HepG2 (cell line): ENCODE data around the gene PNN. TPM values are rescaled to one million over a fixed set of nuclear protein-coding genes. Genes with fewer than 3 reads are reported as not detected.

ENCODE experiments used
- ATF1 ChIP-seq: IDR thresholded peaks from 2 replicates; pipeline ENCODE4 v1.6.1; 2016; ENCODE audit warnings: mild to moderate bottlenecking, control low read depth
- ELF4 ChIP-seq: sonication (generic); formaldehyde crosslinking; IDR thresholded peaks from 2 replicates; pipeline ENCODE4 v1.5.0; 2020; ENCODE audit warnings: missing genetic modification reagents, mild to moderate bottlenecking, moderate library complexity, borderline replicate concordance
- JUND ChIP-seq: sonication (generic); formaldehyde crosslinking; IDR thresholded peaks from 2 replicates; pipeline ENCODE4 v1.8.0; 2022; ENCODE audit warnings: mild to moderate bottlenecking, missing genetic modification reagents
- KDM1A ChIP-seq: IDR thresholded peaks from 2 replicates; pipeline ENCODE4 v1.6.1; 2016; ENCODE audit warnings: missing compliant biosample characterization
- KMT2A ChIP-seq: sonication (generic); formaldehyde crosslinking; IDR thresholded peaks from 2 replicates; pipeline ENCODE4 v1.4.0; 2020; ENCODE audit warnings: missing genetic modification reagents
- MAFG ChIP-seq: sonication (generic); formaldehyde crosslinking; IDR thresholded peaks from 2 replicates; pipeline ENCODE4 v1.5.1; 2020; ENCODE audit warnings: mild to moderate bottlenecking, missing genetic modification reagents
- PITX1 ChIP-seq: sonication (generic); formaldehyde crosslinking; IDR thresholded peaks from 2 replicates; pipeline ENCODE4 v1.5.1; 2020; ENCODE audit warnings: mild to moderate bottlenecking, missing genetic modification reagents
- TAF1 ChIP-seq: sonication (generic); formaldehyde crosslinking; IDR thresholded peaks from 2 replicates; pipeline ENCODE4 v1.4.0; 2020; ENCODE audit warnings: missing genetic modification reagents
- ZBTB7B ChIP-seq: sonication (generic); formaldehyde crosslinking; IDR thresholded peaks from 2 replicates; pipeline ENCODE4 v1.4.0; 2020; ENCODE audit warnings: missing genetic modification reagents
- ZFP36 ChIP-seq: fragments of 150-350 bp; IDR thresholded peaks from 2 replicates; pipeline ENCODE4 v1.6.1; 2018; ENCODE audit warnings: borderline replicate concordance, low read length, low read depth; ENCODE audit not compliant: partially characterized antibody
- ZFX ChIP-seq: sonication (generic); formaldehyde crosslinking; IDR thresholded peaks from 2 replicates; pipeline ENCODE4 v1.4.0; 2020; ENCODE audit warnings: mild to moderate bottlenecking, low read depth, missing genetic modification reagents, moderate library complexity
- ZNF251 ChIP-seq: sonication (generic); formaldehyde crosslinking; IDR thresholded peaks from 2 replicates; pipeline ENCODE4 v1.9.0; 2021; ENCODE audit warnings: mild to moderate bottlenecking, missing genetic modification reagents
- ZNF558 ChIP-seq: sonication (generic); formaldehyde crosslinking; IDR thresholded peaks from 2 replicates; pipeline ENCODE4 v1.9.0; 2022; ENCODE audit warnings: mild to moderate bottlenecking, missing genetic modification reagents, borderline replicate concordance
- ZNF737 ChIP-seq: sonication (generic); formaldehyde crosslinking; IDR thresholded peaks from 2 replicates; pipeline ENCODE4 v1.5.0; 2020; ENCODE audit warnings: missing genetic modification reagents, mild to moderate bottlenecking, borderline replicate concordance
- ZNF749 ChIP-seq: sonication (generic); formaldehyde crosslinking; IDR thresholded peaks from 2 replicates; pipeline ENCODE4 v1.8.0; 2022; ENCODE audit warnings: mild to moderate bottlenecking, missing genetic modification reagents, moderate library complexity, borderline replicate concordance
- ZNF782 ChIP-seq: sonication (generic); formaldehyde crosslinking; IDR thresholded peaks from 2 replicates; pipeline ENCODE4 v1.4.0; 2020; ENCODE audit warnings: missing genetic modification reagents, mild to moderate bottlenecking, borderline replicate concordance
- ZNF83 ChIP-seq: sonication (generic); formaldehyde crosslinking; IDR thresholded peaks from 2 replicates; pipeline ENCODE4 v1.4.0; 2020; ENCODE audit warnings: missing genetic modification reagents, mild to moderate bottlenecking, borderline replicate concordance
- polyA plus RNA-seq, 8 experiments: library from polyadenylated mRNA; depleted of rRNA in 3 of 8; stranded (reverse) in 7 of 8; unstranded in 1 of 8; fragments of >200 nt; fragmentation: Illumina TruSeq in 4 of 8; extraction: Trizol in 4 of 8; gene quantifications; 2 replicates each; pipeline versions ENCODE4 v1.2.1 to v1.2.3, GENCODE V29; 2011 to 2016; ENCODE audit warnings: low read depth in 4 of 8, missing spikeins in 1 of 8, mixed read lengths in 1 of 8; ENCODE audit not compliant: insufficient read depth in 1 of 8
- total RNA-seq, 5 experiments: library from RNA; depleted of rRNA; stranded (reverse); fragments of >200 nt; fragmentation: Illumina TruSeq; extraction: Trizol; gene quantifications; 2 replicates each; pipeline ENCODE4 v1.2.3, GENCODE V29; 2016; ENCODE audit warnings: low read depth in 1 of 5
- TF ChIP-seq, protein P1 (sequence below): sonication (generic); formaldehyde crosslinking; IDR thresholded peaks from 2 replicates; pipeline ENCODE4 v1.4.0; 2020; ENCODE audit warnings: mild to moderate bottlenecking, low read depth, missing genetic modification reagents
- TF ChIP-seq, protein P2 (sequence below): sonication (generic); formaldehyde crosslinking; IDR thresholded peaks from 2 replicates; pipeline ENCODE4 v1.4.0; 2020; ENCODE audit warnings: missing genetic modification reagents
- TF ChIP-seq, protein P3 (sequence below): sonication (generic); formaldehyde crosslinking; IDR thresholded peaks from 2 replicates; pipeline ENCODE4 v1.4.0; 2020; ENCODE audit warnings: missing genetic modification reagents

Gene PNN
- total and polyA plus RNA-seq, 2 of the 13 experiments (the other 11 are each of a cell fraction or from before 2014, with no cell fraction given), result 58.0 to 214 TPM

DNA sequence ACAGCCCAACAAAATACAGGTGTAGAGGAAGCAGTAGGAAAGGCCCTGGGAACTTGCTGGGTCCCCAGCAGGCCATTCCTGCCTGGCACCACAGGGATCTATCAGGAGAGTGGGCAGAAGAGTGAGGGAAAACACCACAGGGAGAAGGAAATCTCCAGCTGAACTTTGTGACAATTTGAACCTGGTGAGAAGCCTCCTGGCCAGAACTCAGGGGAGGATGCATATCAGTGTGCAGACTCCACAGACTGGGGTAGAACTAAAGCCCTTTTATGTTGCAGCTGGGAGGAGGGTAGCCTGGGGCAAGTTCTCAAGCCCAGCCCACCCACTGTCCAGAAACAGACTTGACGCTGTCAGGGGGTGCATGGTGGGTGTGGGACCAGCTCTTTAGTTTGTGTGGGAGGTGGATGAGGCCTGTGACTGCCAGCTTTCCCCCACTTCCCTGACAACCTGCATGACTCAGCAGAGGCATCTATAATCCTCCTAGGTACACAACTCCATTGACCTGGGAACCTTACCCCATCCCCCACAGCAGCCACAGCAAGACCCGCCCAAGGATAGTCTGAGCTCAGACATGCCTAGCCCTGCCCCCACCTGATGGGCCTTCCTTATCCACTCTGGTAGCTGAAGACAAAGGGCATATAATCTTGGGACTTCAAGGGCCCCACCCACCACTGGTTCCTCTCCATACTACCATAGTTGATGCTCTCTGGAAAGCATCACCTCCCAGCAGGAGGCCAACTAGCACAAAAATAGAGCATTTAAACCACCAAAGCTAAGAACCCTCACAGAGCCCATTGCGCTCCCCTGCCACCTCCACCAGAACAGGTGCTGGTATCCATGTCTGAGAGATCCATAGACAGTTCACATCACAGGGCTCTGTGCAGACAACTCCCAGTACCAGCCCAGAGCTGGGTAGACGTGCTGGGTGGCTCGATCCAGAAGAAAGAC lies 28.9 kb downstream of the PNN start (continued):
- TF ChIP-seq, protein P1, sequence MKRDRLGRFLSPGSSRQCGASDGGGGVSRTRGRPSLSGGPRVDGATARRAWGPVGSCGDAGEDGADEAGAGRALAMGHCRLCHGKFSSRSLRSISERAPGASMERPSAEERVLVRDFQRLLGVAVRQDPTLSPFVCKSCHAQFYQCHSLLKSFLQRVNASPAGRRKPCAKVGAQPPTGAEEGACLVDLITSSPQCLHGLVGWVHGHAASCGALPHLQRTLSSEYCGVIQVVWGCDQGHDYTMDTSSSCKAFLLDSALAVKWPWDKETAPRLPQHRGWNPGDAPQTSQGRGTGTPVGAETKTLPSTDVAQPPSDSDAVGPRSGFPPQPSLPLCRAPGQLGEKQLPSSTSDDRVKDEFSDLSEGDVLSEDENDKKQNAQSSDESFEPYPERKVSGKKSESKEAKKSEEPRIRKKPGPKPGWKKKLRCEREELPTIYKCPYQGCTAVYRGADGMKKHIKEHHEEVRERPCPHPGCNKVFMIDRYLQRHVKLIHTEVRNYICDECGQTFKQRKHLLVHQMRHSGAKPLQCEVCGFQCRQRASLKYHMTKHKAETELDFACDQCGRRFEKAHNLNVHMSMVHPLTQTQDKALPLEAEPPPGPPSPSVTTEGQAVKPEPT (CRISPR knock-in tag), result no peak
- TF ChIP-seq ZNF749 (CRISPR knock-in tag) (no peak), PITX1 (no peak; the same call in 1 of the 2 replicates), JUND (no peak), MAFG (CRISPR knock-in tag) (peak; percentile 48; the same call in 1 of the 2 replicates), ZFX (CRISPR knock-in tag) (peak; percentile 32; the same call in 1 of the 2 replicates), ELF4 (no peak), ATF1 (CRISPR knock-in tag) (no peak), KDM1A (CRISPR knock-in tag) (no peak), TAF1 (0 out of 2 replicates have a peak, but pooled peaks have one; percentile 17), ZNF737 (CRISPR knock-in tag) (no peak), ZFP36 (peak; percentile 23), ZNF782 (CRISPR knock-in tag) (no peak), KMT2A (no peak), ZNF558 (CRISPR knock-in tag) (no peak), ZNF251 (CRISPR knock-in tag) (no peak), ZNF83 (CRISPR knock-in tag) (no peak), ZBTB7B (0 out of 2 replicates have a peak, but pooled peaks have one; percentile 33)
- TF ChIP-seq, protein P2, sequence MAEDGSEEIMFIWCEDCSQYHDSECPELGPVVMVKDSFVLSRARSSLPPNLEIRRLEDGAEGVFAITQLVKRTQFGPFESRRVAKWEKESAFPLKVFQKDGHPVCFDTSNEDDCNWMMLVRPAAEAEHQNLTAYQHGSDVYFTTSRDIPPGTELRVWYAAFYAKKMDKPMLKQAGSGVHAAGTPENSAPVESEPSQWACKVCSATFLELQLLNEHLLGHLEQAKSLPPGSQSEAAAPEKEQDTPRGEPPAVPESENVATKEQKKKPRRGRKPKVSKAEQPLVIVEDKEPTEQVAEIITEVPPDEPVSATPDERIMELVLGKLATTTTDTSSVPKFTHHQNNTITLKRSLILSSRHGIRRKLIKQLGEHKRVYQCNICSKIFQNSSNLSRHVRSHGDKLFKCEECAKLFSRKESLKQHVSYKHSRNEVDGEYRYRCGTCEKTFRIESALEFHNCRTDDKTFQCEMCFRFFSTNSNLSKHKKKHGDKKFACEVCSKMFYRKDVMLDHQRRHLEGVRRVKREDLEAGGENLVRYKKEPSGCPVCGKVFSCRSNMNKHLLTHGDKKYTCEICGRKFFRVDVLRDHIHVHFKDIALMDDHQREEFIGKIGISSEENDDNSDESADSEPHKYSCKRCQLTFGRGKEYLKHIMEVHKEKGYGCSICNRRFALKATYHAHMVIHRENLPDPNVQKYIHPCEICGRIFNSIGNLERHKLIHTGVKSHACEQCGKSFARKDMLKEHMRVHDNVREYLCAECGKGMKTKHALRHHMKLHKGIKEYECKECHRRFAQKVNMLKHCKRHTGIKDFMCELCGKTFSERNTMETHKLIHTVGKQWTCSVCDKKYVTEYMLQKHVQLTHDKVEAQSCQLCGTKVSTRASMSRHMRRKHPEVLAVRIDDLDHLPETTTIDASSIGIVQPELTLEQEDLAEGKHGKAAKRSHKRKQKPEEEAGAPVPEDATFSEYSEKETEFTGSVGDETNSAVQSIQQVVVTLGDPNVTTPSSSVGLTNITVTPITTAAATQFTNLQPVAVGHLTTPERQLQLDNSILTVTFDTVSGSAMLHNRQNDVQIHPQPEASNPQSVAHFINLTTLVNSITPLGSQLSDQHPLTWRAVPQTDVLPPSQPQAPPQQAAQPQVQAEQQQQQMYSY (CRISPR knock-in tag), result no peak
- TF ChIP-seq, protein P3, sequence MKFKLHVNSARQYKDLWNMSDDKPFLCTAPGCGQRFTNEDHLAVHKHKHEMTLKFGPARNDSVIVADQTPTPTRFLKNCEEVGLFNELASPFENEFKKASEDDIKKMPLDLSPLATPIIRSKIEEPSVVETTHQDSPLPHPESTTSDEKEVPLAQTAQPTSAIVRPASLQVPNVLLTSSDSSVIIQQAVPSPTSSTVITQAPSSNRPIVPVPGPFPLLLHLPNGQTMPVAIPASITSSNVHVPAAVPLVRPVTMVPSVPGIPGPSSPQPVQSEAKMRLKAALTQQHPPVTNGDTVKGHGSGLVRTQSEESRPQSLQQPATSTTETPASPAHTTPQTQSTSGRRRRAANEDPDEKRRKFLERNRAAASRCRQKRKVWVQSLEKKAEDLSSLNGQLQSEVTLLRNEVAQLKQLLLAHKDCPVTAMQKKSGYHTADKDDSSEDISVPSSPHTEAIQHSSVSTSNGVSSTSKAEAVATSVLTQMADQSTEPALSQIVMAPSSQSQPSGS (CRISPR knock-in tag), result no peak
